ENCODE measurements around the gene ASIP. TPM values are rescaled to one million over a fixed set of nuclear protein-coding genes. Genes with fewer than 3 reads are reported as not detected.
"Not testable (repeated sequence)": the region's sequence is repeated elsewhere in the genome, so short reads cannot be mapped to it uniquely, and the experiment has no call there.

ASIP gene
- total and polyA plus RNA-seq, 2 experiments from 2014 or later: not detected

DNA sequence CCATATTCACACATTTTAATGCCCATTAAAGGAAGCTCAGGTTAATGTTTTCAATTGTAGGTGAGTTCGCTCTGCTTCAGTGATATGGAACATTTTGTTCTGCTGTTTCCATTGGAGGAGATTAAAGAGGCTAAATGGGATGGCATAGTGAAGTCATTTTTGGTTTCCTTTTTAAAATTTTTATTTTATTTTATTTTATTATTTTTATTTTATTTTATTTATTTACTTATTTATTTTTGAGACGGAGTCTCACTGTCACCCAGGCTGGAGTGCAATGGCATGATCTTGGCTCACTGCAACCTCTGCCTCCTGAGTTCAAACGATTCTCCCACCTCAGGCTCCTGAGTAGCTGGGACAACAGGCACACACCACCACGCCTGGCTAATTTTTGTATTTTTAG lies 792 bp downstream of the ASIP start:
- not testable (repeated sequence) for H3K27ac Mint-ChIP-seq; H3K9me3 Mint-ChIP-seq; H3F3A ChIP-seq (replicated peaks; ENCODE audit: low read depth)

GRCh38 chr20:34242879-34243278 lies 1.7 kb downstream of the ASIP start:
- H3K4me1 Mint-ChIP-seq: peaks cover 7% of the 10 kb centered on the region; the same call in 2 of the 3 replicates
- H3K36me3 Mint-ChIP-seq (ENCODE audit: low read depth): no peaks in the 10 kb centered on the region
- no peak for ATAC-seq
- Histone ChIP-seq H3F3A (replicated peaks; ENCODE audit: low read depth) (no peaks in the 10 kb centered on the region), H3K27ac (ENCODE audit: low read depth) (no peak overlapping the region), H3K27me3 (ENCODE audit: insufficient read depth) (no peaks in the 10 kb centered on the region), H3K79me2 (replicated peaks; ENCODE audit: insufficient read depth) (no peaks in the 10 kb centered on the region), H3K4me3 (no peak overlapping the region), H3K4me2 (no peak overlapping the region), H3K4me1 (ENCODE audit: insufficient read depth) (0 out of 2 replicates have a peak, but pooled peaks cover 10% of the 10 kb centered on the region), H4K20me1 (replicated peaks; ENCODE audit: insufficient read depth) (no peaks in the 10 kb centered on the region), H3K9me2 (ENCODE audit: insufficient read depth) (no peaks in the 10 kb centered on the region), H3K36me3 (ENCODE audit: insufficient read depth) (no peaks in the 10 kb centered on the region), H2AFZ (no peak overlapping the region)
- DNase-seq (ENCODE audit: low spot score): no peak
- no peak overlapping the region for H3K4me3 Mint-ChIP-seq
- TF ChIP-seq STAT1 (IDR thresholded peaks at IDR 0.05; ENCODE audit: unreplicated experiment) (no peak), NANOG (IDR thresholded peaks at IDR 0.05; ENCODE audit: borderline replicate concordance) (no peak), POLR2AphosphoS5 (IDR thresholded peaks at IDR 0.05; ENCODE audit: low read depth) (no peak), EZH2phosphoT487 (IDR thresholded peaks at IDR 0.05; ENCODE audit: unreplicated experiment) (no peak), ZNF331 (CRISPR knock-in tag; IDR thresholded peaks at IDR 0.05; ENCODE audit: low read depth) (no peak), ZNF114 (CRISPR knock-in tag; IDR thresholded peaks at IDR 0.05) (no peak)
- H3K27ac Mint-ChIP-seq: no peak overlapping the region
- peaks cover 6% of the 10 kb centered on the region for H3K9me3 Mint-ChIP-seq
- no peaks in the 10 kb centered on the region for H3K27me3 Mint-ChIP-seq (ENCODE audit: insufficient read depth, low read depth, poor library complexity)

More for the DNA sequence above, 792 bp downstream of the ASIP start:
- not testable (repeated sequence) for H3K79me2 ChIP-seq (replicated peaks; ENCODE audit: insufficient read depth); H3K4me3 Mint-ChIP-seq; H2AFZ ChIP-seq; DNase-seq (ENCODE audit: low spot score); H3K4me1 Mint-ChIP-seq; H3K27me3 Mint-ChIP-seq (ENCODE audit: insufficient read depth, low read depth, poor library complexity); H3K4me3 ChIP-seq; H3K36me3 Mint-ChIP-seq (ENCODE audit: low read depth); H3K4me2 ChIP-seq; H3K9me2 ChIP-seq (ENCODE audit: insufficient read depth); ATAC-seq; H3K27ac ChIP-seq (ENCODE audit: low read depth); H3K27me3 ChIP-seq (ENCODE audit: insufficient read depth); H4K20me1 ChIP-seq (replicated peaks; ENCODE audit: insufficient read depth); H3K36me3 ChIP-seq (ENCODE audit: insufficient read depth)
- H3K4me1 ChIP-seq (ENCODE audit: insufficient read depth): 0 out of 2 replicates have a peak, but pooled peaks cover 10% of the 10 kb centered on the region

DNA sequence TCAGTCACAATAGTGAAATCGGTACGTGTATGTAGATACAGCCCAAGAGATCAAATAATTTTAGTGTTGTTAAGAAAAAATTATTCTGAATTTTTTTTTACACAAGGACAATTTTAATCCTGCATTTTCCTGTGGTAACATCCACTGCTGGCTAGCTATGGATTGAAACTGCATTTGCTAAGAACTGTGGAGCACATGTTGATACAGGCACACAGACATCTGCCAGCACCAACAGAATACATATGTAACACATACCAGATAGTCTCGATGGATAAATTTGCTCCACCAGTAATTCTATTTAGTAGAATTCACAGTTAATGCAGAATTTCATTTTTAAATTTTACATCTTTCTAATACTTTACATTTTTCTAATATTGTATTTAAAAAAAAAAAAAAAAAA lies 2.2 kb downstream of the ASIP start:
- H3K79me2 ChIP-seq (replicated peaks; ENCODE audit: insufficient read depth): no peaks in the 10 kb centered on the region
- DNase-seq (ENCODE audit: low spot score) (no peak), ATAC-seq (no peak)
- no peaks in the 10 kb centered on the region for H3K9me2 ChIP-seq (ENCODE audit: insufficient read depth)
- peaks cover 2% of the 10 kb centered on the region; the same call in 2 of the 3 replicates for H3K9me3 Mint-ChIP-seq
- no peak overlapping the region for H3K4me3 Mint-ChIP-seq
- H3K27me3 ChIP-seq (ENCODE audit: insufficient read depth): no peaks in the 10 kb centered on the region
- no peaks in the 10 kb centered on the region for H3F3A ChIP-seq (replicated peaks; ENCODE audit: low read depth)
- no peaks in the 10 kb centered on the region for H4K20me1 ChIP-seq (replicated peaks; ENCODE audit: insufficient read depth)
- no peaks in the 10 kb centered on the region for H3K36me3 ChIP-seq (ENCODE audit: insufficient read depth)
- H3K36me3 Mint-ChIP-seq (ENCODE audit: low read depth): no peaks in the 10 kb centered on the region
- H3K4me3 ChIP-seq: no peak overlapping the region
- no peak overlapping the region for H3K4me2 ChIP-seq
- no peak overlapping the region for H3K27ac ChIP-seq (ENCODE audit: low read depth)
- no peak overlapping the region for H2AFZ ChIP-seq
- H3K4me1 Mint-ChIP-seq: peaks cover 7% of the 10 kb centered on the region; the same call in 2 of the 3 replicates
- 0 out of 2 replicates have a peak, but pooled peaks cover 10% of the 10 kb centered on the region for H3K4me1 ChIP-seq (ENCODE audit: insufficient read depth)
- H3K27ac Mint-ChIP-seq: no peak overlapping the region
- H3K27me3 Mint-ChIP-seq (ENCODE audit: insufficient read depth, low read depth, poor library complexity): peaks cover 2% of the 10 kb centered on the region
- TF ChIP-seq ETS1 (IDR thresholded peaks at IDR 0.05): no peak
- TF ChIP-seq CREB1 (CRISPR knock-in tag; IDR thresholded peaks at IDR 0.05; ENCODE audit: low read depth): no peak
- TF ChIP-seq ZNF114 (CRISPR knock-in tag; IDR thresholded peaks at IDR 0.05): no peak
- no peak for TF ChIP-seq ZNF331 (CRISPR knock-in tag; IDR thresholded peaks at IDR 0.05; ENCODE audit: low read depth)
- TF ChIP-seq, protein P1, sequence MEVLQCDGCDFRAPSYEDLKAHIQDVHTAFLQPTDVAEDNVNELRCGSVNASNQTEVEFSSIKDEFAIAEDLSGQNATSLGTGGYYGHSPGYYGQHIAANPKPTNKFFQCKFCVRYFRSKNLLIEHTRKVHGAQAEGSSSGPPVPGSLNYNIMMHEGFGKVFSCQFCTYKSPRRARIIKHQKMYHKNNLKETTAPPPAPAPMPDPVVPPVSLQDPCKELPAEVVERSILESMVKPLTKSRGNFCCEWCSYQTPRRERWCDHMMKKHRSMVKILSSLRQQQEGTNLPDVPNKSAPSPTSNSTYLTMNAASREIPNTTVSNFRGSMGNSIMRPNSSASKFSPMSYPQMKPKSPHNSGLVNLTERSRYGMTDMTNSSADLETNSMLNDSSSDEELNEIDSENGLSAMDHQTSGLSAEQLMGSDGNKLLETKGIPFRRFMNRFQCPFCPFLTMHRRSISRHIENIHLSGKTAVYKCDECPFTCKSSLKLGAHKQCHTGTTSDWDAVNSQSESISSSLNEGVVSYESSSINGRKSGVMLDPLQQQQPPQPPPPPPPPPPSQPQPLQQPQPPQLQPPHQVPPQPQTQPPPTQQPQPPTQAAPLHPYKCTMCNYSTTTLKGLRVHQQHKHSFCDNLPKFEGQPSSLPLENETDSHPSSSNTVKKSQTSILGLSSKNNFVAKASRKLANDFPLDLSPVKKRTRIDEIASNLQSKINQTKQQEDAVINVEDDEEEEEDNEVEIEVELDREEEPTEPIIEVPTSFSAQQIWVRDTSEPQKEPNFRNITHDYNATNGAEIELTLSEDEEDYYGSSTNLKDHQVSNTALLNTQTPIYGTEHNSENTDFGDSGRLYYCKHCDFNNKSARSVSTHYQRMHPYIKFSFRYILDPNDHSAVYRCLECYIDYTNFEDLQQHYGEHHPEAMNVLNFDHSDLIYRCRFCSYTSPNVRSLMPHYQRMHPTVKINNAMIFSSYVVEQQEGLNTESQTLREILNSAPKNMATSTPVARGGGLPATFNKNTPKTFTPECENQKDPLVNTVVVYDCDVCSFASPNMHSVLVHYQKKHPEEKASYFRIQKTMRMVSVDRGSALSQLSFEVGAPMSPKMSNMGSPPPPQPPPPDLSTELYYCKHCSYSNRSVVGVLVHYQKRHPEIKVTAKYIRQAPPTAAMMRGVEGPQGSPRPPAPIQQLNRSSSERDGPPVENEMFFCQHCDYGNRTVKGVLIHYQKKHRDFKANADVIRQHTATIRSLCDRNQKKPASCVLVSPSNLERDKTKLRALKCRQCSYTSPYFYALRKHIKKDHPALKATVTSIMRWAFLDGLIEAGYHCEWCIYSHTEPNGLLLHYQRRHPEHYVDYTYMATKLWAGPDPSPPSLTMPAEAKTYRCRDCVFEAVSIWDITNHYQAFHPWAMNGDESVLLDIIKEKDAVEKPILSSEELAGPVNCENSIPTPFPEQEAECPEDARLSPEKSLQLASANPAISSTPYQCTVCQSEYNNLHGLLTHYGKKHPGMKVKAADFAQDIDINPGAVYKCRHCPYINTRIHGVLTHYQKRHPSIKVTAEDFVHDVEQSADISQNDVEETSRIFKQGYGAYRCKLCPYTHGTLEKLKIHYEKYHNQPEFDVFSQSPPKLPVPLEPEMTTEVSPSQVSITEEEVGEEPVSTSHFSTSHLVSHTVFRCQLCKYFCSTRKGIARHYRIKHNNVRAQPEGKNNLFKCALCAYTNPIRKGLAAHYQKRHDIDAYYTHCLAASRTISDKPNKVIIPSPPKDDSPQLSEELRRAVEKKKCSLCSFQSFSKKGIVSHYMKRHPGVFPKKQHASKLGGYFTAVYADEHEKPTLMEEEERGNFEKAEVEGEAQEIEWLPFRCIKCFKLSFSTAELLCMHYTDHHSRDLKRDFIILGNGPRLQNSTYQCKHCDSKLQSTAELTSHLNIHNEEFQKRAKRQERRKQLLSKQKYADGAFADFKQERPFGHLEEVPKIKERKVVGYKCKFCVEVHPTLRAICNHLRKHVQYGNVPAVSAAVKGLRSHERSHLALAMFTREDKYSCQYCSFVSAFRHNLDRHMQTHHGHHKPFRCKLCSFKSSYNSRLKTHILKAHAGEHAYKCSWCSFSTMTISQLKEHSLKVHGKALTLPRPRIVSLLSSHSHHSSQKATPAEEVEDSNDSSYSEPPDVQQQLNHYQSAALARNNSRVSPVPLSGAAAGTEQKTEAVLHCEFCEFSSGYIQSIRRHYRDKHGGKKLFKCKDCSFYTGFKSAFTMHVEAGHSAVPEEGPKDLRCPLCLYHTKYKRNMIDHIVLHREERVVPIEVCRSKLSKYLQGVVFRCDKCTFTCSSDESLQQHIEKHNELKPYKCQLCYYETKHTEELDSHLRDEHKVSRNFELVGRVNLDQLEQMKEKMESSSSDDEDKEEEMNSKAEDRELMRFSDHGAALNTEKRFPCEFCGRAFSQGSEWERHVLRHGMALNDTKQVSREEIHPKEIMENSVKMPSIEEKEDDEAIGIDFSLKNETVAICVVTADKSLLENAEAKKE (CRISPR knock-in tag; IDR thresholded peaks at IDR 0.05): no peak
- TF ChIP-seq POLR2AphosphoS5 (IDR thresholded peaks at IDR 0.05; ENCODE audit: low read depth): no peak

Measured in GM23338 (cell line).